AG10803 (cell line): ENCODE data around the gene SLC38A1.

ENCODE experiments used
- DNase-seq: peaks from one replicate; pipeline ENCODE4 v3.0.0; 2010; ENCODE audit warnings: low read depth
- H3K4me3 ChIP-seq: 2 replicates; pipeline ENCODE4 v1.5.1; 2011; ENCODE audit warnings: mild to moderate bottlenecking, low read length, control low read depth
- TF ChIP-seq, protein P1 (sequence below): conservative IDR thresholded peaks from 2 replicates; pipeline ENCODE4 v1.5.1; 2011; ENCODE audit warnings: mild to moderate bottlenecking, low read length, control low read depth, inconsistent platforms

SLC38A1 gene

DNA sequence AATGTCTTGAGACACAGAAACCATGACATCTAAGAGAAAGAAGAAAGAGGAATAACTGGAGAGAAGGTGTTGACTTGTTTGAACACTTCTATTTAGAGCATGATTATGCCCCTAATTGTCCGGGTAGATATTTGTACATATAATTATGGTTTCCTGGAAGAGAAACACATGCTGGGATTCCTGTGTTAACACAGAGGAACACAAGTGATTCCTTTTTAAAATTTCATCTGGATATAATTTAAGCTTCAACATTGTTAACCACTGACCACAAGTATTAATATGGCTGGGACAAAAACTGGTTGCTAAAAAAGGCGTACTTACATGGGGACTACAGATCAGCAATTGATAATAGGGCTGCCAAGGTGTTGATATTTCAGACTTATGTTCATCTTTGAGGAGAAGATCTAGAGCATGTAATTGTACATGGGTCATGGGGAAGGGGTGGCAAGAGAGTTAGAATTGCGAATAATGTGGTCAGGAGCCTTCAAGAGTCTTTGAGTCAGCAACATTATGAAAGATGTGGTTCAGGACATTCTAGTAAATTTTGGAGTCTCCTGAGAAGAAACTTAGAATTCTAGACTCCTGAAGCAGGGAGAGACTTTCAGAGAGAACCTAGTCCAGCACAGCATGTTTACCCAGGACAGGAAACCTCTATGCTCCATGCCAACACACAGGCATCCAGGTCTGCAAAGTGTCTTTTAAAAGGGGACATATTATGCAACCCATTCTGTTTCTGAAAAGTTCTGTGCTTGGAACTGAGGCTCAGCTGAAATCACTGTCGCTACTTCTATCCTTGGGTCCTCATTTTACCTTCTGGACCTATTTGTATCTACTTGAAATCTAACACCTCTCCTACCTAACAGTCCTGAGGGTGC, 56.5 kb downstream of the SLC38A1 start:
- peak; percentile 75 for DNase-seq
- H3K4me3 ChIP-seq, result no peak overlapping the region
- TF ChIP-seq, protein P1, sequence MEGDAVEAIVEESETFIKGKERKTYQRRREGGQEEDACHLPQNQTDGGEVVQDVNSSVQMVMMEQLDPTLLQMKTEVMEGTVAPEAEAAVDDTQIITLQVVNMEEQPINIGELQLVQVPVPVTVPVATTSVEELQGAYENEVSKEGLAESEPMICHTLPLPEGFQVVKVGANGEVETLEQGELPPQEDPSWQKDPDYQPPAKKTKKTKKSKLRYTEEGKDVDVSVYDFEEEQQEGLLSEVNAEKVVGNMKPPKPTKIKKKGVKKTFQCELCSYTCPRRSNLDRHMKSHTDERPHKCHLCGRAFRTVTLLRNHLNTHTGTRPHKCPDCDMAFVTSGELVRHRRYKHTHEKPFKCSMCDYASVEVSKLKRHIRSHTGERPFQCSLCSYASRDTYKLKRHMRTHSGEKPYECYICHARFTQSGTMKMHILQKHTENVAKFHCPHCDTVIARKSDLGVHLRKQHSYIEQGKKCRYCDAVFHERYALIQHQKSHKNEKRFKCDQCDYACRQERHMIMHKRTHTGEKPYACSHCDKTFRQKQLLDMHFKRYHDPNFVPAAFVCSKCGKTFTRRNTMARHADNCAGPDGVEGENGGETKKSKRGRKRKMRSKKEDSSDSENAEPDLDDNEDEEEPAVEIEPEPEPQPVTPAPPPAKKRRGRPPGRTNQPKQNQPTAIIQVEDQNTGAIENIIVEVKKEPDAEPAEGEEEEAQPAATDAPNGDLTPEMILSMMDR, result no peak

- no peak for DNase-seq
- TF ChIP-seq, protein P1, result no peak
- H3K4me3 ChIP-seq, result no peak overlapping the region
Measured at GRCh38 chr12:46210873-46211439, 57.9 kb downstream of the SLC38A1 start.

GRCh38 chr12:46209914-46210872, 58.6 kb downstream of the SLC38A1 start:
- TF ChIP-seq, protein P1, result no peak
- H3K4me3 ChIP-seq, result no peak overlapping the region
- no peak for DNase-seq

GRCh38 chr12:46209170-46209569, 59.7 kb downstream of the SLC38A1 start:
- DNase-seq, result peak; percentile 40
- TF ChIP-seq, protein P1, result no peak
- H3K4me3 ChIP-seq, result no peak overlapping the region

DNA sequence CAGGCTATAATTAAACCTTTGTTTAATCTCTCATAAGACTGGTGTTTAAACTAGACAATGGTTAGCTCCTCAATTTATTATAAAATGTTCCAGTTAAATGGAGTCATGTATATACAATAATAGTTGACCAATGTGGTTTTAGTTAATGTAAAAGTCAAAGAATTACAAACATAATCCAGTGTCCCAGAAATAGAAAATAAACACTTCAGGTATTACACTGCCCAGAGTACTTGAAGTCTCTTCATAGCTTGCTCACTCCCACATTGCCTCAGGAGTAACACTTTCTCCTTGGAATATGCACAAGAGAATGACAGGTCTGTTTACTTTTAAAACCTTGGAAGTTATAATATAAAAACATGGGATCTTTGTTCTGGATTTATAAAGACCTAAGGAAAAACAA, 60.5 kb downstream of the SLC38A1 start:
- no peak for DNase-seq
- TF ChIP-seq, protein P1, result no peak

DNA sequence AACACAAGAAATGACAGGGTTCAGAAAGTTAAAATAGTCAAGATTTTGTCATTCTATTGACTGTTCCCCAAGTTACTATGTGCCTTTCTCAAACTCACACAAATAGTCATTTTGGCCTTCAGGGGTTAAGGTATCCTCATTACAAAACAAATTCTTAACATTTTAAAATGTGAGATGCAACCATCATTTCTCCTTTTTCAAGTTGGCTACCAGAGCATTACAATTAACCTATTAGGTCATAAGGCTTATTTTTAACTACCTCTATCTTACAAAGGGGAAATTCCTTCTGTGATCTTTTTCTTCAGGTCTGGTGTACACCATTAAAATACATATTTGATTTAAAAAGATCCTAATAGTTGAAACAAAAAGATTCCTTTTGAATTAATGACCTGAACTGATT, 61.2 kb downstream of the SLC38A1 start:
- no peak overlapping the region for H3K4me3 ChIP-seq
- TF ChIP-seq, protein P1, result no peak

More for the DNA sequence above, 60.5 kb downstream of the SLC38A1 start:
- no peak overlapping the region for H3K4me3 ChIP-seq

More for the DNA sequence above, 61.2 kb downstream of the SLC38A1 start:
- DNase-seq, result no peak
